Erythroblast (primary cell): Measurements from ENCODE around the gene IL17B.

Experiments used
- GATA1 ChIP-seq: IDR thresholded peaks from 2 replicates; pipeline ENCODE4 v1.6.1; 2011; ENCODE audit warnings: low read depth, mild to moderate bottlenecking, control low read depth, low read length, moderate library complexity
- POLR2A ChIP-seq: IDR thresholded peaks from 2 replicates; pipeline ENCODE4 v1.6.1; 2011; ENCODE audit warnings: mild to moderate bottlenecking, low read length

DNA sequence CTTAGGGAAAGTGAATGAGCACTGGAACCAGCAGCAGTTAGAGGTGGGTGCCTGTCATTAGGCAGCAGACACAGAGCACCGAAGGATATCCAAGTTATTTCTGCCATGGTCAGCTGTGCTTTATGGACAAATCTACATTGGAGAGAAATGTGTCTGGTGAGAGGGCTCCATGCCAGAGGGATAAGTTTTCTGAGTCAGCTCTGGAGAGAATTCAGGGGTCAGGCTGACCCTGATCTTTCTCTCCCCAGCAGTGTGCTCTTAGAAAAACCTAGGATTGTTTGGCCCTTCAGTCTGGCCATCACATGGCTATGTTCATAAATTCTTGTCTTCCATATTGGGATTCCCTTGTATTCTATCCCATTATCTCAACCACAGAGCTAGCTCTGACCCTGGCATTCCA is 8.9 kb upstream of the IL17B start:
- TF ChIP-seq POLR2A = no peak
- no peak for TF ChIP-seq GATA1
